Uterus (tissue), 4 donors: ENCODE measurements around the gene PLCL2. TPM values are rescaled to one million over a fixed set of nuclear protein-coding genes. Genes with fewer than 3 reads are reported as not detected.

ENCODE experiments used
- DNase-seq, 2 donors: peaks; one replicate each; pipeline ENCODE4 v3.0.0-alpha.2; 2019 to 2020
- H3K27ac ChIP-seq, 2 donors: fragments of 200-600 bp; sonication (generic); 1 replicate in 1 of 2; 2 replicates in 1 of 2; pipeline ENCODE4 v1.5.1; 2016 to 2018
- H3K27me3 ChIP-seq, 2 donors: fragments of 200-600 bp; sonication (generic); one replicate each; pipeline ENCODE4 v1.5.1; 2018 to 2019; ENCODE audit warnings: control low read depth in 1 of 2
- H3K36me3 ChIP-seq, 2 donors: fragments of 200-600 bp; sonication (generic); one replicate each; pipeline ENCODE4 v1.5.1; 2019; ENCODE audit warnings: control low read depth in 1 of 2
- H3K4me1 ChIP-seq, 2 donors: fragments of 200-600 bp; sonication (generic); one replicate each; pipeline ENCODE4 v1.5.1; 2018 to 2019; ENCODE audit warnings: control low read depth in 1 of 2
- H3K4me3 ChIP-seq, 2 donors: fragments of 200-600 bp; sonication (generic); 1 replicate in 1 of 2; 2 replicates in 1 of 2; pipeline ENCODE4 v1.5.1; 2018 to 2019; ENCODE audit warnings: mild to moderate bottlenecking in 1 of 2
- H3K9me3 ChIP-seq, 2 donors: fragments of 200-600 bp; sonication (generic); one replicate each; pipeline ENCODE4 v1.5.1; 2019; ENCODE audit warnings: control low read depth in 1 of 2
- POLR2A ChIP-seq, 2 donors: fragments of 450-650 bp; IDR thresholded peaks; one replicate each; pipeline ENCODE4 v1.6.1; 2016; ENCODE audit warnings: antibody characterized with exemption in 2 of 2, mild to moderate bottlenecking in 1 of 2, moderate library complexity in 1 of 2
- intact Hi-C: fragments of 100-400 bp; cut with DNase I; formaldehyde crosslinking; loops from one replicate; pipeline ENCODE4 v1.15.1; 2023; ENCODE audit warnings: low total_unique reads
- total RNA-seq, 4 donors: library from RNA; depleted of rRNA in 3 of 4; stranded (reverse); fragments of >200 nt in 3 of 4; gene quantifications; one replicate each; pipeline versions ENCODE4 v1.1.0 to v1.2.4, GENCODE V29; 2014 to 2023
- TF ChIP-seq, protein P1 (sequence below), 4 experiments: fragments of 200-600 bp in 2 of 4; fragments of 450-650 bp in 2 of 4; sonication (generic) in 2 of 4; IDR thresholded peaks; one replicate each; pipeline ENCODE4 v1.5.1; 2016 to 2019; ENCODE audit warnings: antibody characterized with exemption in 4 of 4, mild to moderate bottlenecking in 2 of 4, moderate library complexity in 1 of 4
- donor health status: DM: yes; HTN: yes; CAD: no.

The PLCL2 gene
- total RNA-seq, 4 donors from 2014 or later: 9.7 to 63.0 (median 19.5) TPM

DNA sequence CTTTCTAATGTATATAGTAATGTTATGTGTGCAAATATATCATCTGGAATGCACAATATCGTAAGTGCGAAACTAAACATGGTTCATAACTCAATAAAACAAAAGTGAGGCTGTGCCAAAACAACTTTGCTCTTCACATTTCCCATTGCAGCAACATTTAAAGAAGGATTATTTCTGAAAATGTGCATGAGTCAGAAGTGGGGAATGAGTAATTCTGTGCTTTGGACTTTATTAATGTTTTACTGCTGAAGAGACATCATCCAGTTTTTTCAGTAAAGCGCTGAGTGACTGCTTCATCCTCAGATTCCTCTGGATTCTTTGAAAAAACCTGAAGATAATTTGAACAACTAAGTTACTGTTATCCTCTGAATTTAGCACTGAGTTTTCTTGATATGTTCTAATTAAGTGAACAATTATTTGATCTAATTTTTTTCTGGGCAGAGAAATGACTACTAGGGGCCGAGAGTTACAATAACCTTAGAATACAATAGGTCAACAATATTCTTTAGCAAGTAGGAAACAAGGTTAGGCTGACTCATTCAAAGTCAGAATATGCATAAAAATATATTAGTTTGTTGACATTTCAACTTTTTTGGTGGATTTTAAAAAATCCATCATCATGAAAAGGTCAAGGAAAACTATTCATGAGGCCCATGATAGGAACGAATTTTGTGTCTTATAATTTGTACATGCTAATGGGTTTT lies 20.0 kb upstream of the PLCL2 start:
- peaks cover 0 to 4% of the 10 kb centered on the region in 2 donors for H3K4me1 ChIP-seq
- no peaks in the 10 kb centered on the region for H3K9me3 ChIP-seq
- intact Hi-C loops: no loop called here
- no peak overlapping the region for H3K4me3 ChIP-seq
- H3K27me3 ChIP-seq: no peaks in the 10 kb centered on the region
- no peaks in the 10 kb centered on the region for H3K36me3 ChIP-seq
- peak overlapping the region; percentile 3 to 53 for H3K27ac ChIP-seq
- TF ChIP-seq, protein P1, sequence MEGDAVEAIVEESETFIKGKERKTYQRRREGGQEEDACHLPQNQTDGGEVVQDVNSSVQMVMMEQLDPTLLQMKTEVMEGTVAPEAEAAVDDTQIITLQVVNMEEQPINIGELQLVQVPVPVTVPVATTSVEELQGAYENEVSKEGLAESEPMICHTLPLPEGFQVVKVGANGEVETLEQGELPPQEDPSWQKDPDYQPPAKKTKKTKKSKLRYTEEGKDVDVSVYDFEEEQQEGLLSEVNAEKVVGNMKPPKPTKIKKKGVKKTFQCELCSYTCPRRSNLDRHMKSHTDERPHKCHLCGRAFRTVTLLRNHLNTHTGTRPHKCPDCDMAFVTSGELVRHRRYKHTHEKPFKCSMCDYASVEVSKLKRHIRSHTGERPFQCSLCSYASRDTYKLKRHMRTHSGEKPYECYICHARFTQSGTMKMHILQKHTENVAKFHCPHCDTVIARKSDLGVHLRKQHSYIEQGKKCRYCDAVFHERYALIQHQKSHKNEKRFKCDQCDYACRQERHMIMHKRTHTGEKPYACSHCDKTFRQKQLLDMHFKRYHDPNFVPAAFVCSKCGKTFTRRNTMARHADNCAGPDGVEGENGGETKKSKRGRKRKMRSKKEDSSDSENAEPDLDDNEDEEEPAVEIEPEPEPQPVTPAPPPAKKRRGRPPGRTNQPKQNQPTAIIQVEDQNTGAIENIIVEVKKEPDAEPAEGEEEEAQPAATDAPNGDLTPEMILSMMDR (IDR thresholded peaks at IDR 0.05): no peak
- TF ChIP-seq POLR2A (IDR thresholded peaks at IDR 0.05): no peak
- DNase-seq: no peak

- peaks cover 0 to 4% of the 10 kb centered on the region in 2 donors for H3K4me1 ChIP-seq
- no peak overlapping the region for H3K4me3 ChIP-seq
- H3K27ac ChIP-seq: peak overlapping the region; percentile 3 to 53
- no peaks in the 10 kb centered on the region for H3K9me3 ChIP-seq
- no peak for DNase-seq
- no peaks in the 10 kb centered on the region for H3K27me3 ChIP-seq
- H3K36me3 ChIP-seq: no peaks in the 10 kb centered on the region
- intact Hi-C loops: no loop called here
- TF ChIP-seq POLR2A (IDR thresholded peaks at IDR 0.05): no peak
- TF ChIP-seq, protein P1 (IDR thresholded peaks at IDR 0.05): no peak
These were observed 19.4 kb upstream of the PLCL2 start for GRCh38 chr3:16865335-16865734.

DNA sequence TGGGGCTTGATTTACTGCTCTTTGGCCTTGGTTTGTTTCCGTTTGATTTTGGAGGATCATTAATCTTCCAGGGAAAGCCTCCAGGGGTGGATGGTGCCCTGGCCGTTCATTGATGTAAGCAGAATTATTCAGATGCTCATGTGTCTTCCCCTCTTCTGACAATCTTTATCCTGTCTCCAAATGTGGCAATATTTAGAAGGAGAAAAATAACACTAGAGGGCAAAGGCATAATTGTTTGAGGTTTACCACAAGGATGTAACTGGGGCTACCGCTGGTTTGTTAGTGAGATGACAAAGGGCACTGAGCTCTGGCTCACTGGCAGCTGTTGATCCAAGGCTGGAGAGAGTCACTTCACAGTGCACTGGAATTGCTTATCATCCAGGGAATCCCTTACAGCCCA lies 18.2 kb upstream of the PLCL2 start:
- H3K4me1 ChIP-seq: peaks cover 0 to 4% of the 10 kb centered on the region in 2 donors
- no peak for DNase-seq
- H3K9me3 ChIP-seq: no peaks in the 10 kb centered on the region
- H3K27ac ChIP-seq: no peak overlapping the region
- no peak overlapping the region for H3K4me3 ChIP-seq
- no peak for TF ChIP-seq POLR2A (IDR thresholded peaks at IDR 0.05)
- TF ChIP-seq, protein P1 (IDR thresholded peaks at IDR 0.05): no peak
- H3K27me3 ChIP-seq: no peaks in the 10 kb centered on the region
- no peaks in the 10 kb centered on the region for H3K36me3 ChIP-seq
- intact Hi-C loops: no loop called here

- intact Hi-C loops: no loop called here
- no peak overlapping the region for H3K4me3 ChIP-seq
- H3K36me3 ChIP-seq: no peaks in the 10 kb centered on the region
- no peaks in the 10 kb centered on the region for H3K27me3 ChIP-seq
- peaks cover 0 to 4% of the 10 kb centered on the region in 2 donors for H3K4me1 ChIP-seq
- no peak for DNase-seq
- H3K27ac ChIP-seq: no peak overlapping the region
- TF ChIP-seq, protein P1 (IDR thresholded peaks at IDR 0.05): no peak
- no peak for TF ChIP-seq POLR2A (IDR thresholded peaks at IDR 0.05)
- no peaks in the 10 kb centered on the region for H3K9me3 ChIP-seq
These were observed 16.2 kb upstream of the PLCL2 start for GRCh38 chr3:16868513-16868912.

DNA sequence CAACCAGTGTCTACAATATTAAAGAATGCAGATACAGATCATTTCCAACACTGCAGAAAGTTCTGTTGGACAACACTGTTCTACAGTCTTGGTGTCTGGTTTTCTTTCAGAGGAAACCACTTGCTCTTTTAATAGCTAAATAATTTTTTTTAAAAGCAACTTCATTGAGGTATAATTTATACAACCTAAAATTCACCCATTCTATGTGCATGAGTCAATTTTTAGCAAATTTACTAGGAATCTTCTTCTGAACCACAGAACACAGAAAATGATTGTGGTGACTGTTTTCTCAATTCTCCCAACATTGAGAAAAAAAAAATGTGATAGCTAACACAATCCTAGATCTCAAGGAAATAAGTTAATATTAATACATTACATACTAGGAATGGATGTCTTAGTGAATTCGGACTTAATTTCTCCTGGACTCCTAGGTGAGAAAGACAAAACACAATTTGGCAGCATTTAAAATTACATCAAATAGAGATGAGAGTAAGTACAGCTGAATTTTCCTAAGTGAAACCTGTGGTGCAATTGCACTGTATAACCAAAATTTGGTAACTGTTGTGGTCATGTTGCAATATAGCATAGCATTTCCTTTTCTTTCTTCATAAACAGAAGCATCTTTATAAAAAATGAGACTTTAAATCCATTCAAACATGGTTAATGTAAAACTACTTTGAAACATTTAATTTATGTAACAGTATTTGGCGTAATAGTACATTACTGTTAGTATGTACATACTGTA lies 15.3 kb upstream of the PLCL2 start:
- TF ChIP-seq POLR2A (IDR thresholded peaks at IDR 0.05): no peak
- TF ChIP-seq, protein P1 (IDR thresholded peaks at IDR 0.05): no peak
- no peak overlapping the region for H3K4me3 ChIP-seq
- no peaks in the 10 kb centered on the region for H3K36me3 ChIP-seq
- H3K27me3 ChIP-seq: no peaks in the 10 kb centered on the region
- intact Hi-C loops: no loop called here
- DNase-seq: no peak
- H3K4me1 ChIP-seq: no peaks in the 10 kb centered on the region
- no peaks in the 10 kb centered on the region for H3K9me3 ChIP-seq
- no peak overlapping the region for H3K27ac ChIP-seq
